GM12865 (cell line): ENCODE measurements around the gene TRAFD1.

Experiments used
- DNase-seq: peaks from one replicate; pipeline ENCODE4 v3.0.0; 2010; ENCODE audit warnings: low read depth
- H3K4me3 ChIP-seq: 2 replicates; pipeline ENCODE4 v1.5.1; 2011; ENCODE audit warnings: mild to moderate bottlenecking, low read depth, low read length, control low read depth
- CTCF ChIP-seq: IDR thresholded peaks from 2 replicates; pipeline ENCODE4 v1.5.1; 2011; ENCODE audit warnings: low read length, control low read depth, low read depth, inconsistent platforms; ENCODE audit not compliant: insufficient read depth; ENCODE audit errors: missing control alignments

Gene TRAFD1

DNA sequence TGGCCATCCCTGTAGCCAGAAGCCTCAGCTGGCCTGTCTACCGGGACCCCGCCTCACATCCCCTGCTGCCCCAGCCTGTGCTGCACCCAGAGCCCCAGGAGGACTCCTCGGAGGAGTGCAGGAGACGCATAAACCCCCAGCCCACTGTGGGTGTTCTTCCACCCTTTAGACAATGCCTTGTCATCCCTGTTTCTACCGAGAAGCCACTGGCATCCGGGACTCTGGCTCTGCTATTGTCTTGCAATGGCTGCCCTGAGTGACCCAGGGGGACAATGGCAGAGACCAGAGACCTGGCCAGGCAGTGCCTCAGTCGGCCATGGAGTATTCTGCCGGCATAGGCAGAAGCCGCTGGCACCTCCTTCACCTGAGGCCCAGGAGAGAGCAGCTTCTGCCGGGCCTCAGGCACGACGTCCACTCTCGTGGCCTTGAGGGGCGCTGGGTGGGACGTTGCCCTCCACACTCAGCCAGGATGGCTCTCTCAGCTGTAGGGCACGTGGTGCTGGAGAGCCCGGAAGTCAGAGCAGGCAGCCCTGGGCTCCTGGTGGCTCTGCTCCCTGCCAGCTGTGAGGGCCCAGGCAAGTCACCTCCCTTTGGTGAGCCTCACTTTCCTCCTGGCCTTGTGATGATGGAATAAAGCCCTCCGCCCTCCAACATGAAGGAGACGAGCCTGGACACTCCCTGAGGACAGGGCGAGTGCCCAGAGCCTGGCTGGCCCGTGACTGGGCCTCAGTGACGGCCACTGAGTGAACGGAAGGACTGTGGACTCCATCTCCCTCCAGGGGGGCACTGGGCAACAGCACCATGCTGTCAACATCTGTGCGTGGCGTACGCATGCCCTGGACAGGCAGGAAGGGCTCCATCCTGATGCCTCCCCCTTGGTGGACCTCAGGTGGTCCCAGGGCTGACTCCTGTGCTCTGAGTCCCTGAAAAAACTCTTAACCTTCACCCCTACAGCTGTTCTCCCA lies 41.0 kb downstream of the TRAFD1 start:
- no peak for TF ChIP-seq CTCF
- DNase-seq, result no peak
- no peak overlapping the region for H3K4me3 ChIP-seq

DNA sequence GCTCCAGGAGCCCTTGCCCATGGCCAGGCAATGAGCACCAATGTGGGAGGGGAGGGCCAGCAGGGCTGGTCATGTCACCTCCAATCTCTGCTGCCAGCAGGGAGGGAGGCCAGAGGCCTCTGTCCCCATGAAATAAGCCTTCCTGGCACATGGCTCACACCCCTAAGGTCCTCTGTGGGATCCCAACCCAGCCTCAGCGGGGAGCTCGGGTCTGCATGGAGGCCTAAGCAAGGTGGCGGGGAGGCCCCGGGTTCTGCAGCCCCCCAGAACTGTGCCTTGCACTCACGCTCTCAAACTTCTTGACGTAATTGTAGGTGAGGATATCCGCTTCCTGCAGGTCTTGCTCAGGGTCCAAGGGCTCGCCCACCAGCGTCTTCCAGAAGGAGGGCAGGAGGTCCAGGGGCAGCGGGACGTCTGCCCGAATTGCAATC lies 41.7 kb downstream of the TRAFD1 start:
- no peak for DNase-seq
- no peak for TF ChIP-seq CTCF
- no peak overlapping the region for H3K4me3 ChIP-seq

DNA sequence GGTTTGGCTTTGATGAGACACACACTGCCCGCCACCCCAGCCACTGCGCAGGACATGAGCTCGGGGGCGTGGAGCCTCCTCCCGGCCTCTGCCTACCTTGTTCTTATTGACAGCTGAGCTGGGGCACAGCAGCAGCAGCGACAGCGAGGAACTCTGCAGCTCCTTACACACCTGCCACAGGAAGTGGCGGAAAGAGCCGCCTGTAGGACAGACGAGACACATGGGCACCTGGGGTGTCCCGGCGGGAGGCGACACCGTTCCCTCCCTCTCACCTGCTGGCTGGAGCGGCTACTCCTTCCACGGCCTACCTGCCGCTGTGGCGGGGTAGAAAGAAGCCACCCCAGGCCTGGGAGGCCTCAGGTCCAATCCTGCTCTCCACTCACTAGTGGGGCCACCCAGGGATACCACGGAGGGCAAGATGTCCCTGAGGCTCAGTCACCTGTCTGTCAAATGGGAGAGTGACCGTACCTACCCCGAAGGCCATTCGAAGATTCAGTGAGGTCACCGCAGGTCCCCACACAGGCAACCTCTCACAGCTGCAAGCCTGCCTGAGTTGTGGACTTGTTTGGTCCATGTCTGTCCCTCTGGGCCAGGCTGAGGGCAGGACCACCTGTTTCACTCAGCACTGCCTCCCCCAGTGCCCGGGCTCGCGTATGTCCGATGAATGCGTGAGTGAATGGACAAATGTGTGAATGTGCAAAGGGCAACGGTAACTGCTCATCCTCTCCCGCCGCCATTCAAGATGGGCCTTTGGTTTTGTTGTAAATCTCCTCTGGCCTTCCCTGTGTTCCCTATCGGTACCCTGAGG lies 42.6 kb downstream of the TRAFD1 start:
- H3K4me3 ChIP-seq, result no peak overlapping the region
- no peak for TF ChIP-seq CTCF
- DNase-seq, result no peak

DNA sequence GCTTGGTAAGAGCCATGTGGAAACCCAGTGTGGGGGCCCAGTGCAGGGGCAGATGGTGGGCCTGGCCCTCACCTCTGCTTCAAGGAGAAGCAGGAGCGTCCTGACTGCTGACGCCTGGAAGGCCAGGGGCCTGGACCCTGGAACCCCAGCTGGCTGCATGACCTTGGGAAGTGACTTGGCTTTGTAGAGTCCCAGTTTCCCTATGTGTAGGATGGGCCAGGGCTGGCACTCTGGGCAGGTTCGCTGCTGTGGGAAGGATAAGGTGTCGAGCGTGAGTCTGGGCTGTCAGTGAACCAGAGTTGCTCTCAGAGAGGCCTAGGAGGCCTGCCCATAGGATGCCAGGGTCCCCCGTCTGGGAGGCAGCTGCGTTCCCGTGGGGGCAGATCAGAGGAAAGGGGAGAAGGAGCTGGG lies 43.2 kb downstream of the TRAFD1 start:
- TF ChIP-seq CTCF, result no peak
- no peak for DNase-seq
- H3K4me3 ChIP-seq, result no peak overlapping the region

DNA sequence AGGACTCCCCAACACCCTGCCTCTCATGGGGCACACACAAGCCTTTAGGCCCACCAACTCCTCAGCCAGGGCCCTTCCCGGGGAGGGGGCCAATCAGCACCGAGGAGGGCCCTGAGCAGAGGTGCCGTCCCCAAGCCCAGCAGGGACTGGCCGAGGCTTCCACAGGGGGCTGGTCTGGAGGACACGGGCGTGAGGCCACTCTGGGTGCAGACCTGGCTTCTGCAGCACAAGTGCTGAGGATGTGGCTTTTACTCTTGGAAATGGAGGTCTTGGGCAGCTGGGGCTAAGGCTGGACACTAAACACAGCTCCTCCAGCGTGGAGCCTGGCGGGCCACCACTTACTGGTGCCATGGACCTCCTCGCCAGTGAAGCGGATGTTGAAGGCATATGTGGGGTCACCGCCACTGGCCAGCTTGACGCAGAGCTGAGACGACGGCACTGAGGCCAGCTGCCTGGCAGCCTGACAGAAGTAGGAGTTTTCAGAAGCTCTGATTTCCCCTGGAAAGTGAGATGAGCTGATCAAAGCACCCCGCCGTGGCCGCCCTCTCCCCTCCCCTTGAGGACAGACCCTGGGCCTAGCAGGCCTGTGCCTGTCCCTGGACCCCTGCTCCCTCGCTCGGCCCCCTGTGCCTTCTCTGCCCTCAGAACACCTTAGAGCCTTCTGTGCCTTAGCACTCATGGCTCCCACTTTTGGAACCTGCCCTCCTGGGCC lies 44.0 kb downstream of the TRAFD1 start:
- no peak for TF ChIP-seq CTCF
- H3K4me3 ChIP-seq, result no peak overlapping the region
- DNase-seq, result no peak

- no peak for DNase-seq
- TF ChIP-seq CTCF, result no peak
- no peak overlapping the region for H3K4me3 ChIP-seq
These were observed 44.6 kb downstream of the TRAFD1 start for GRCh38 chr12:112169966-112170365.
